Colonic mucosa (tissue), 4 donors: ENCODE results near the gene FILIP1. TPM values are rescaled to one million over a fixed set of nuclear protein-coding genes. Genes with fewer than 3 reads are reported as not detected.

ENCODE experiments used
- DNase-seq: peaks from one replicate; pipeline ENCODE4 v3.0.0-alpha.2; 2020
- H3K27ac ChIP-seq: fragments of 200-600 bp; one replicate; pipeline ENCODE4 v1.8.0; 2021
- H3K27me3 ChIP-seq: fragments of 200-600 bp; one replicate; pipeline ENCODE4 v1.8.0; 2021
- H3K36me3 ChIP-seq: fragments of 200-600 bp; one replicate; pipeline ENCODE4 v1.8.0; 2021
- H3K4me1 ChIP-seq: fragments of 200-600 bp; one replicate; pipeline ENCODE4 v1.8.0; 2021; ENCODE audit warnings: mild to moderate bottlenecking
- H3K4me3 ChIP-seq: fragments of 200-600 bp; one replicate; pipeline ENCODE4 v1.8.0; 2021
- H3K9ac ChIP-seq, 2 donors: one replicate each; pipeline ENCODE4 v1.7.0; 2013; ENCODE audit warnings: control low read depth in 2 of 2, low read depth in 2 of 2, low read length in 2 of 2
- H3K9me3 ChIP-seq: fragments of 200-600 bp; one replicate; pipeline ENCODE4 v1.8.0; 2021
- CTCF ChIP-seq: fragments of 200-600 bp; IDR thresholded peaks from one replicate; pipeline ENCODE4 v1.8.0; 2022; ENCODE audit warnings: antibody characterized with exemption, mild to moderate bottlenecking
- intact Hi-C: fragments of 100-400 bp; cut with DNase I; formaldehyde crosslinking; loops from one replicate; pipeline ENCODE4 v1.14.1; 2022
- total RNA-seq, 2 donors: library from RNA; stranded (reverse); fragmentation: NEBNext Ultra II Directional in 1 of 2; extraction: Animal tissue kit (Norgen Biotek cat#: 25700) in 1 of 2; gene quantifications; one replicate each; pipeline ENCODE4 v1.2.1, GENCODE V29; 2021
- donor health status: healthy.
- donor health status: DM: no; HTN: no; CAD: no.
- donor health status: DM: no; HTN: no; CAD: no.

Gene FILIP1
- total RNA-seq, 2 donors from 2014 or later, result 0.57 to 6.5 TPM

- Histone ChIP-seq H3K4me3 (no peak overlapping the region), H3K9ac (no peak overlapping the region), H3K27ac (no peak overlapping the region), H3K27me3 (no peaks in the 10 kb centered on the region), H3K9me3 (no peaks in the 10 kb centered on the region), H3K36me3 (no peaks in the 10 kb centered on the region), H3K4me1 (no peaks in the 10 kb centered on the region)
- no peak for TF ChIP-seq CTCF
- intact Hi-C loops, result no loop called here
- no peak for DNase-seq
These were observed 34.7 kb downstream of the FILIP1 start for GRCh38 chr6:75458895-75459294.

GRCh38 chr6:75450903-75451302 lies 42.7 kb downstream of the FILIP1 start:
- TF ChIP-seq CTCF, result no peak
- Histone ChIP-seq H3K9me3 (no peaks in the 10 kb centered on the region), H3K27ac (no peak overlapping the region), H3K4me3 (no peak overlapping the region), H3K27me3 (no peaks in the 10 kb centered on the region), H3K4me1 (no peaks in the 10 kb centered on the region), H3K36me3 (no peaks in the 10 kb centered on the region), H3K9ac (no peak overlapping the region)
- intact Hi-C loops, result no loop called here
- DNase-seq, result no peak

GRCh38 chr6:75449630-75450206 lies 43.9 kb downstream of the FILIP1 start:
- intact Hi-C loops, result no loop called here
- no peaks in the 10 kb centered on the region for H3K36me3 ChIP-seq
- no peak for TF ChIP-seq CTCF
- no peaks in the 10 kb centered on the region for H3K9me3 ChIP-seq
- no peak overlapping the region for H3K4me3 ChIP-seq
- H3K4me1 ChIP-seq, result no peaks in the 10 kb centered on the region
- no peak overlapping the region for H3K27ac ChIP-seq
- no peak for DNase-seq
- no peaks in the 10 kb centered on the region for H3K27me3 ChIP-seq
- no peak overlapping the region for H3K9ac ChIP-seq

- no peak for DNase-seq
- no peak for TF ChIP-seq CTCF
- H3K9me3 ChIP-seq, result no peaks in the 10 kb centered on the region
- no peaks in the 10 kb centered on the region for H3K27me3 ChIP-seq
- no peaks in the 10 kb centered on the region for H3K4me1 ChIP-seq
- no peak overlapping the region for H3K4me3 ChIP-seq
- no peaks in the 10 kb centered on the region for H3K36me3 ChIP-seq
- H3K27ac ChIP-seq, result no peak overlapping the region
- intact Hi-C loops, result no loop called here
- no peak overlapping the region for H3K9ac ChIP-seq
These were observed 47.2 kb downstream of the FILIP1 start for GRCh38 chr6:75446241-75446880.

GRCh38 chr6:75445738-75446137 lies 47.9 kb downstream of the FILIP1 start:
- intact Hi-C loops, result no loop called here
- TF ChIP-seq CTCF, result no peak
- H3K4me3 ChIP-seq, result no peak overlapping the region
- H3K4me1 ChIP-seq, result no peaks in the 10 kb centered on the region
- no peaks in the 10 kb centered on the region for H3K9me3 ChIP-seq
- H3K9ac ChIP-seq, result no peak overlapping the region
- H3K36me3 ChIP-seq, result no peaks in the 10 kb centered on the region
- no peak for DNase-seq
- no peaks in the 10 kb centered on the region for H3K27me3 ChIP-seq
- no peak overlapping the region for H3K27ac ChIP-seq
